ENCODE measurements around the gene HOXB8.

HOXB8 gene

DNA sequence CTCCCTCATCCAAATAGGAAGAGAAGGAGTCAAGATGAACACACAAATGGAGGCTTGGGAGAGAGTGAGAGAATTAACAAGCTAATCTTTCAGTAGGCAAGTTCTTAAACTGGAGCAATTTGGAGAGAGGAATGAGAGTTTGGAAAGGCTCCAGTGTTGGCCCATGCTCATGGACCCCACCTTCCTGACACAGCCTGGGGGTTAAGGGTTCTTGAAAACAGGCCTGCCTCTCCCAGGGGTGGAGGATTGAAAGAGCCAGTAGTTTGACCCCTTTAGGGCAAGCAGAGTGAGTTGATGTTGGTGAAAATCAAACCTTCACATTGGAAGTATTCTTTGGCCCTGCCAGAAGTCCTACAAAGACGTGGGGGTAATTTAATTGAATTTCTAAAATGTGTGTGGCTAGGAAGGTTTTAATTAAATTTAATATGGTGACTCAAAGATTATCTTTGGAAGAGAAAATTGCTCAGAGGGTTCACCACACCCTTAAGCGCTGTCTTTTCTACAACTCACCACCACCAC, 30.8 kb downstream of the HOXB8 start:
- H3K79me2 ChIP-seq (ENCODE audit: insufficient read depth, low read length): no peaks in the 10 kb centered on the region
- no peaks in the 10 kb centered on the region for H3K36me3 ChIP-seq (ENCODE audit: low read length)
- H3K4me3 ChIP-seq (ENCODE audit: insufficient read depth, low read length, poor library complexity, severe bottlenecking): no peak overlapping the region
- H3K4me2 ChIP-seq (ENCODE audit: low read depth, low read length, poor library complexity, severe bottlenecking): no peak overlapping the region
- H3K27ac ChIP-seq (ENCODE audit: low read depth, low read length): no peak overlapping the region
- no peak overlapping the region for H3K9ac ChIP-seq (ENCODE audit: low read length)
- TF ChIP-seq CTCF (IDR thresholded peaks at IDR 0.05; ENCODE audit: insufficient read depth, low read length, poor library complexity, severe bottlenecking) (no peak), EZH2phosphoT487 (conservative IDR thresholded peaks at IDR 0.05; ENCODE audit: low read length) (no peak)
- no peaks in the 10 kb centered on the region for H3K9me2 ChIP-seq (replicated peaks; ENCODE audit: insufficient read depth, low read length)
- no peaks in the 10 kb centered on the region for H3K27me3 ChIP-seq (ENCODE audit: low read length)
- H3F3A ChIP-seq (ENCODE audit: insufficient read depth): no peaks in the 10 kb centered on the region
- no peaks in the 10 kb centered on the region for H3K9me3 ChIP-seq (ENCODE audit: insufficient read depth, low read length)
- no peak overlapping the region for H2AFZ ChIP-seq (ENCODE audit: low read depth, low read length, severe bottlenecking)
- H4K20me1 ChIP-seq (ENCODE audit: low read depth, low read length): no peaks in the 10 kb centered on the region

DNA sequence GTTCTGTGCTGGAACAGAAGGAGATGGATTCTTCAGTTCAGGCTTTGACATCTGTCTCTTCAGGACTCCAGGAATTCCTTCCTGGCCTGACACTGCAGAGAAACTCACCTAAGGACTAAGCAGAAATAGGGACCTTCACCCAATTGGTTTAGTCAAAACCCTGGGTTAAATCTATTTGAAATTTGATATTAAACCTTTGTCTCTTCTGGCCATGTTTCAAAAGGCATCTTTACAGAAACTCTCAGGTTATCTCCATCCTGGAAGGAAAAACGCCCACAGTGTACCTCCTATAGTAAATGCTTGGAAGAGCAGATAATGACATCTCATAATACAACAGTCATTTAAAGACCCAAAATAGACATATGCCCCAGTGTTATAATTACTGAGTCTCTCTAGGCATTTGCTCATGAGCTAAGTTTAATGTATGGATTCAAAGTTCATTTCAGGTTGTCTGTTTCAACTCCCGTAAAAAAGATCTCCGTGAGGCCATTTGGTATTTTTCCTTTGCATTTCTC, 31.3 kb downstream of the HOXB8 start:
- Histone ChIP-seq H3K27ac (ENCODE audit: low read depth, low read length) (no peak overlapping the region), H3K36me3 (ENCODE audit: low read length) (no peaks in the 10 kb centered on the region), H3K9ac (ENCODE audit: low read length) (no peak overlapping the region), H3K9me2 (replicated peaks; ENCODE audit: insufficient read depth, low read length) (no peaks in the 10 kb centered on the region), H3K4me2 (ENCODE audit: low read depth, low read length, poor library complexity, severe bottlenecking) (no peak overlapping the region), H3K9me3 (ENCODE audit: insufficient read depth, low read length) (no peaks in the 10 kb centered on the region), H3K27me3 (ENCODE audit: low read length) (no peaks in the 10 kb centered on the region), H4K20me1 (ENCODE audit: low read depth, low read length) (no peaks in the 10 kb centered on the region), H3K4me3 (ENCODE audit: insufficient read depth, low read length, poor library complexity, severe bottlenecking) (no peak overlapping the region), H3F3A (ENCODE audit: insufficient read depth) (no peaks in the 10 kb centered on the region), H3K79me2 (ENCODE audit: insufficient read depth, low read length) (no peaks in the 10 kb centered on the region), H2AFZ (ENCODE audit: low read depth, low read length, severe bottlenecking) (no peak overlapping the region)
- TF ChIP-seq EZH2phosphoT487 (conservative IDR thresholded peaks at IDR 0.05; ENCODE audit: low read length) (no peak), CTCF (IDR thresholded peaks at IDR 0.05; ENCODE audit: insufficient read depth, low read length, poor library complexity, severe bottlenecking) (no peak)

- Histone ChIP-seq H4K20me1 (ENCODE audit: low read depth, low read length) (no peaks in the 10 kb centered on the region), H2AFZ (ENCODE audit: low read depth, low read length, severe bottlenecking) (no peak overlapping the region), H3K27me3 (ENCODE audit: low read length) (no peaks in the 10 kb centered on the region), H3K79me2 (ENCODE audit: insufficient read depth, low read length) (no peaks in the 10 kb centered on the region), H3K9ac (ENCODE audit: low read length) (no peak overlapping the region), H3K27ac (ENCODE audit: low read depth, low read length) (no peak overlapping the region), H3K4me2 (ENCODE audit: low read depth, low read length, poor library complexity, severe bottlenecking) (no peak overlapping the region), H3F3A (ENCODE audit: insufficient read depth) (no peaks in the 10 kb centered on the region), H3K9me3 (ENCODE audit: insufficient read depth, low read length) (no peaks in the 10 kb centered on the region), H3K36me3 (ENCODE audit: low read length) (no peaks in the 10 kb centered on the region), H3K4me3 (ENCODE audit: insufficient read depth, low read length, poor library complexity, severe bottlenecking) (no peak overlapping the region), H3K9me2 (replicated peaks; ENCODE audit: insufficient read depth, low read length) (no peaks in the 10 kb centered on the region)
- TF ChIP-seq EZH2phosphoT487 (conservative IDR thresholded peaks at IDR 0.05; ENCODE audit: low read length) (no peak), CTCF (IDR thresholded peaks at IDR 0.05; ENCODE audit: insufficient read depth, low read length, poor library complexity, severe bottlenecking) (no peak)
Measured at GRCh38 chr17:48582750-48583069, 32.4 kb downstream of the HOXB8 start.

All from SU-DHL-6 (cell line).